Liver (tissue), 9 donors: ENCODE measurements around the gene FAM163A. TPM values are rescaled to one million over a fixed set of nuclear protein-coding genes. Genes with fewer than 3 reads are reported as not detected.

ENCODE experiments used
- DNase-seq: peaks from one replicate; pipeline ENCODE4 v3.0.0-alpha.2; 2017; ENCODE audit warnings: low spot score
- H3K27ac ChIP-seq, 2 donors: one replicate each; pipeline ENCODE4 v1.7.0; 2013; ENCODE audit warnings: inconsistent platforms in 2 of 2, low read length in 2 of 2, control low read depth in 1 of 2, low read depth in 1 of 2, mild to moderate bottlenecking in 1 of 2
- H3K27me3 ChIP-seq, 4 donors: one replicate each; pipeline versions ENCODE4 v1.6.1 to v1.7.0; 2013; ENCODE audit warnings: low read length in 3 of 4, inconsistent platforms in 1 of 4, mild to moderate bottlenecking in 1 of 4, moderate library complexity in 1 of 4; ENCODE audit not compliant: control insufficient read depth in 4 of 4, insufficient read depth in 4 of 4
- H3K36me3 ChIP-seq, 4 donors: one replicate each; pipeline versions ENCODE4 v1.6.1 to v1.7.0; 2013; ENCODE audit warnings: low read length in 3 of 4, mild to moderate bottlenecking in 3 of 4, low read depth in 1 of 4, moderate library complexity in 1 of 4; ENCODE audit not compliant: control insufficient read depth in 4 of 4, insufficient read depth in 3 of 4
- H3K4me1 ChIP-seq, 4 donors: one replicate each; pipeline versions ENCODE4 v1.6.1 to v1.7.0; 2013; ENCODE audit warnings: low read length in 3 of 4, mild to moderate bottlenecking in 3 of 4, moderate library complexity in 1 of 4; ENCODE audit not compliant: control insufficient read depth in 4 of 4, insufficient read depth in 4 of 4
- H3K4me3 ChIP-seq, 3 donors: one replicate each; pipeline versions ENCODE4 v1.6.1 to v1.7.0; 2013; ENCODE audit warnings: low read length in 3 of 3, control low read depth in 1 of 3, low read depth in 1 of 3, mild to moderate bottlenecking in 1 of 3
- H3K9ac ChIP-seq, 2 donors: one replicate each; pipeline ENCODE4 v1.7.0; 2013; ENCODE audit warnings: low read length in 2 of 2, mild to moderate bottlenecking in 2 of 2, moderate library complexity in 2 of 2, control low read depth in 1 of 2, low read depth in 1 of 2
- H3K9me3 ChIP-seq, 4 donors: one replicate each; pipeline versions ENCODE4 v1.6.1 to v1.7.0; 2013; ENCODE audit warnings: low read length in 3 of 4; ENCODE audit not compliant: control insufficient read depth in 4 of 4
- CTCF ChIP-seq: fragments of 150-350 bp; IDR thresholded peaks from 2 replicates; pipeline ENCODE4 v1.5.1; 2017; ENCODE audit warnings: improper control_type of control experiment, low read depth, low read length; ENCODE audit not compliant: missing input control
- EGR1 ChIP-seq, 2 donors: IDR thresholded peaks; 2 replicates each; pipeline ENCODE4 v1.6.1; 2016 to 2018; ENCODE audit warnings: antibody characterized with exemption in 2 of 2, low read depth in 2 of 2
- FOXA1 ChIP-seq: IDR thresholded peaks from 2 replicates; pipeline ENCODE4 v1.6.1; 2016; ENCODE audit warnings: antibody characterized with exemption
- JUND ChIP-seq, 2 donors: IDR thresholded peaks; 2 replicates each; pipeline ENCODE4 v1.6.1; 2016; ENCODE audit warnings: antibody characterized with exemption in 2 of 2
- MAX ChIP-seq: IDR thresholded peaks from 2 replicates; pipeline ENCODE4 v1.6.1; 2016; ENCODE audit warnings: antibody characterized with exemption
- NR2F2 ChIP-seq: IDR thresholded peaks from 2 replicates; pipeline ENCODE4 v1.6.1; 2016; ENCODE audit warnings: antibody characterized with exemption
- RAD21 ChIP-seq, 2 donors: IDR thresholded peaks; 2 replicates each; pipeline ENCODE4 v1.6.1; 2016; ENCODE audit warnings: antibody characterized with exemption in 2 of 2, mild to moderate bottlenecking in 2 of 2
- SP1 ChIP-seq: IDR thresholded peaks from 2 replicates; pipeline ENCODE4 v1.6.1; 2018; ENCODE audit warnings: antibody characterized with exemption, mild to moderate bottlenecking
- TAF1 ChIP-seq: conservative IDR thresholded peaks from 2 replicates; pipeline ENCODE4 v1.6.1; 2016; ENCODE audit warnings: antibody characterized with exemption, mild to moderate bottlenecking
- WGBS: extraction: QIAGEN DNeasy Blood & Tissue Kit; methylation state at CpG from one replicate; pipeline ENCODE4 v1.1.7; 2013; 5-methylcytosine and 5-hydroxymethylcytosine counted together
- polyA plus RNA-seq, 2 donors: library from polyadenylated mRNA; stranded (reverse) in 1 of 2; unstranded in 1 of 2; fragments of 200-250 nt in 1 of 2; fragments of >200 nt in 1 of 2; fragmentation: Nextera tagmentation in 1 of 2; extraction: Ambion mirVana in 1 of 2; gene quantifications; one replicate each; pipeline versions ENCODE4 v1.2.1 to v1.2.3, GENCODE V29; 2013 to 2015
- total RNA-seq, 2 donors: library from RNA; depleted of rRNA; stranded (reverse); fragments of >200 nt; gene quantifications; one replicate each; pipeline ENCODE4 v1.2.3, GENCODE V29; 2014
- TF ChIP-seq, protein P1 (sequence below): IDR thresholded peaks from 2 replicates; pipeline ENCODE4 v1.6.1; 2016; ENCODE audit warnings: antibody characterized with exemption
- donor health status: healthy.
- donor health status: healthy.
- donor health status: healthy.
- donor health status: healthy.
- donor health status: healthy.

FAM163A gene
- total and polyA plus RNA-seq, 4 donors, result 0.07 TPM; not detected in 3

- Histone ChIP-seq H3K36me3 (no peaks in the 10 kb centered on the region), H3K27me3 (no peaks in the 10 kb centered on the region), H3K9ac (no peak overlapping the region), H3K4me1 (peaks cover 0 to 4% (median 0%) of the 10 kb centered on the region in 4 donors), H3K9me3 (no peaks in the 10 kb centered on the region), H3K27ac (no peak overlapping the region), H3K4me3 (no peak overlapping the region)
- no peak for DNase-seq
- TF ChIP-seq EGR1 (IDR thresholded peaks at IDR 0.05; ENCODE audit: low read depth in 2 of 2) (no peak), NR2F2 (peak; percentile 2), SP1 (no peak)
- 94% methylated on average over 1 of the region's 1 CpG for WGBS
These were observed 65.4 kb downstream of the FAM163A start for GRCh38 chr1:179808503-179808902.

DNA sequence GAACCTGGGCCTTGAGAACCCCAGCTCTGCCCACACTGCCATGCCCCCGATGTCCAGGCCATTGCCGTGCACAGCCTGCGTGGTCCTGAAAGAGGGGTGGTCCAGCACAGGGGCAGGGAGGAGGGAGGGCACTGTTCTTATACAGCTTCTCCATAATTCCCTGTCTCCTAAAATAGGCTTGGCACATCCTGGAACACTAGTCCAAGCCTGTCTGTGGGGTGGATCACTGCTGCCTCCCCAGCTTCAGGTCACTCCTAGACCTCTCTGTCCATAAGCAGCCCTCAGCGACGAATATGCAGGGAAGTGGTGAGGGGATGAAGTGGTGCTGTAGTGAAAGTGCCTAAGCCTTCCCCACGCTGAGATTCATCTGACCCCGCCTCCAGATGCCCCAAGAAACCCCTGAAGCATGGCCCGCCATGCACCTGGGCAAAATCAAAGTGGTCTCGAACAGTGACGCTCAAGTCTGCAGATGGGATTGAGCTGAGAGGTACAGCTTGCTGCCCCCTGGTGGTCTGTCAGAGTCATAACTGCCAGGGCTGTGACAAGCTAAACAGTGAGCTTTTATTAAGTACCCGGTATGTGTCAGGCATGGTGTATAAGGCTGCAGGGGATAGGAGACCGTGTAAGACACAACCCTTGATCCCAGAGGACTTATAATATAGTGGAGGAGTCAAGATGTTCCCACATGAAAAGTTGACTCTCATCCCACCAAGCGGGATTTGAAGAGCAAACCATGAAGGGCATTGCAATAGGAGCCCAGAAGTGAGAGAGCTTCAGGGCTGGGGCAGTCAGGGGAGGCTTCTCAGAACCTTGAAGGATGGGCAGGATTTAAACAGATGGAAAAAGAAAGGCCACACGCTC, 66.6 kb downstream of the FAM163A start:
- no peaks in the 10 kb centered on the region for H3K36me3 ChIP-seq
- H3K27me3 ChIP-seq, result no peaks in the 10 kb centered on the region
- H3K4me1 ChIP-seq, result peaks cover 0 to 10% (median 4%) of the 10 kb centered on the region in 4 donors
- no peak overlapping the region for H3K4me3 ChIP-seq
- DNase-seq, result peak; percentile 62
- WGBS, result 40% methylated on average over 14 of the region's 14 CpGs
- H3K27ac ChIP-seq, result no peak overlapping the region
- TF ChIP-seq MAX, result no peak
- TF ChIP-seq RAD21 (IDR thresholded peaks at IDR 0.05), result peak; percentile 76 to 84
- TF ChIP-seq CTCF, result peak; percentile 91
- H3K9me3 ChIP-seq, result no peaks in the 10 kb centered on the region
- H3K9ac ChIP-seq, result no peak overlapping the region

GRCh38 chr1:179810367-179810715, 67.2 kb downstream of the FAM163A start:
- Histone ChIP-seq H3K9ac (no peak overlapping the region), H3K36me3 (no peaks in the 10 kb centered on the region), H3K27me3 (no peaks in the 10 kb centered on the region), H3K4me1 (peaks cover 0 to 16% (median 9%) of the 10 kb centered on the region in 4 donors), H3K9me3 (no peaks in the 10 kb centered on the region), H3K27ac (no peak overlapping the region), H3K4me3 (no peak overlapping the region)
- no peak for DNase-seq
- no peak for TF ChIP-seq CTCF
- no peak for TF ChIP-seq JUND (IDR thresholded peaks at IDR 0.05)
- TF ChIP-seq, protein P1, sequence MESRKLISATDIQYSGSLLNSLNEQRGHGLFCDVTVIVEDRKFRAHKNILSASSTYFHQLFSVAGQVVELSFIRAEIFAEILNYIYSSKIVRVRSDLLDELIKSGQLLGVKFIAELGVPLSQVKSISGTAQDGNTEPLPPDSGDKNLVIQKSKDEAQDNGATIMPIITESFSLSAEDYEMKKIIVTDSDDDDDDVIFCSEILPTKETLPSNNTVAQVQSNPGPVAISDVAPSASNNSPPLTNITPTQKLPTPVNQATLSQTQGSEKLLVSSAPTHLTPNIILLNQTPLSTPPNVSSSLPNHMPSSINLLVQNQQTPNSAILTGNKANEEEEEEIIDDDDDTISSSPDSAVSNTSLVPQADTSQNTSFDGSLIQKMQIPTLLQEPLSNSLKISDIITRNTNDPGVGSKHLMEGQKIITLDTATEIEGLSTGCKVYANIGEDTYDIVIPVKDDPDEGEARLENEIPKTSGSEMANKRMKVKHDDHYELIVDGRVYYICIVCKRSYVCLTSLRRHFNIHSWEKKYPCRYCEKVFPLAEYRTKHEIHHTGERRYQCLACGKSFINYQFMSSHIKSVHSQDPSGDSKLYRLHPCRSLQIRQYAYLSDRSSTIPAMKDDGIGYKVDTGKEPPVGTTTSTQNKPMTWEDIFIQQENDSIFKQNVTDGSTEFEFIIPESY, result no peak
- TF ChIP-seq FOXA1, result no peak
- no peak for TF ChIP-seq TAF1
- WGBS, result 80% methylated on average over 7 of the region's 7 CpGs
